Measurements from ENCODE around the gene UNKL. TPM values are rescaled to one million over a fixed set of nuclear protein-coding genes. Genes with fewer than 3 reads are reported as not detected.

Gene UNKL
- total RNA-seq, 1 experiment from 2014 or later, result 18.8 TPM

DNA sequence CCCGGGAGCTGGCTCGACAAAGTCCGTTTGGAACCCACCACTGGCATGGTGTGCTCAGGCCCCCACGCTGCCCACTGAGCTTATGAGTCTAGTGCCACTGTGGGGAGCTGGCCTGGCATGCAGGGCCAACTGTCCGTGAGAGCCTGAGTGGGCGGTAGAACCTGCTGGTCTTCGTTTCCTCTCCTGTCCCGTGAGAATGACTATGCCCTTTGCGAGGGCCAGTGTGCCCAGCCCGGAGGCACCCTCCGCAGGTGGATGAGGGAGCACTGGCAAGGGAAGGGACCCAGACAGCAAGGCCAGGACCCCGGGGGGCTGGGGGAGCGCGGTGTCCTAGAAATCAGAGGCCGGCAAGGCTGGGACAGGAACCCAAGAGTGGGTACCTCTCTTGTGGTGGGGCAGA is 77.9 kb downstream of the UNKL start:
- BruUV-seq (replicated peaks), result no TSS peak
- no peaks in the 10 kb centered on the region for H3K79me2 ChIP-seq (ENCODE audit: low read length)
- ChIA-PET CTCF (no interaction called here), POLR2A (ENCODE audit: unreplicated experiment) (no interaction called here)
- no peak overlapping the region for H3K4me2 ChIP-seq (ENCODE audit: low read length)
- H3K9ac ChIP-seq (ENCODE audit: low read length), result no peak overlapping the region
- no peaks in the 10 kb centered on the region for H4K20me1 ChIP-seq (ENCODE audit: low read length)
- H2AFZ ChIP-seq (ENCODE audit: low read length), result no peak overlapping the region
- no peak for DNase-seq
- TF ChIP-seq EZH2 (IDR thresholded peaks at IDR 0.05; ENCODE audit: low read length, unreplicated experiment) (no peak), EZH2phosphoT487 (IDR thresholded peaks at IDR 0.05; ENCODE audit: borderline replicate concordance, low read length) (no peak)
- TF ChIP-seq, protein P1, sequence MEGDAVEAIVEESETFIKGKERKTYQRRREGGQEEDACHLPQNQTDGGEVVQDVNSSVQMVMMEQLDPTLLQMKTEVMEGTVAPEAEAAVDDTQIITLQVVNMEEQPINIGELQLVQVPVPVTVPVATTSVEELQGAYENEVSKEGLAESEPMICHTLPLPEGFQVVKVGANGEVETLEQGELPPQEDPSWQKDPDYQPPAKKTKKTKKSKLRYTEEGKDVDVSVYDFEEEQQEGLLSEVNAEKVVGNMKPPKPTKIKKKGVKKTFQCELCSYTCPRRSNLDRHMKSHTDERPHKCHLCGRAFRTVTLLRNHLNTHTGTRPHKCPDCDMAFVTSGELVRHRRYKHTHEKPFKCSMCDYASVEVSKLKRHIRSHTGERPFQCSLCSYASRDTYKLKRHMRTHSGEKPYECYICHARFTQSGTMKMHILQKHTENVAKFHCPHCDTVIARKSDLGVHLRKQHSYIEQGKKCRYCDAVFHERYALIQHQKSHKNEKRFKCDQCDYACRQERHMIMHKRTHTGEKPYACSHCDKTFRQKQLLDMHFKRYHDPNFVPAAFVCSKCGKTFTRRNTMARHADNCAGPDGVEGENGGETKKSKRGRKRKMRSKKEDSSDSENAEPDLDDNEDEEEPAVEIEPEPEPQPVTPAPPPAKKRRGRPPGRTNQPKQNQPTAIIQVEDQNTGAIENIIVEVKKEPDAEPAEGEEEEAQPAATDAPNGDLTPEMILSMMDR (conservative IDR thresholded peaks at IDR 0.05; ENCODE audit: low read depth, low read length), result no peak
- no peaks in the 10 kb centered on the region for H3F3A ChIP-seq (ENCODE audit: low read length, unreplicated experiment)
- no peaks in the 10 kb centered on the region for H3K9me2 ChIP-seq (replicated peaks; ENCODE audit: low read length)
- peaks cover 9% of the 10 kb centered on the region; the same call in 1 of the 2 replicates for H3K4me1 ChIP-seq (ENCODE audit: insufficient read depth, low read length)
- H3K27me3 ChIP-seq (ENCODE audit: low read length), result no peaks in the 10 kb centered on the region
- no peaks in the 10 kb centered on the region for H3K9me3 ChIP-seq (ENCODE audit: low read length)
- ATAC-seq, result no peak
- H3K27ac ChIP-seq (ENCODE audit: low read length), result no peak overlapping the region
- intact Hi-C loops (cut with micrococcal nuclease), result no loop called here
- H3K4me3 ChIP-seq (ENCODE audit: low read length), result no peak overlapping the region
- H3K36me3 ChIP-seq (ENCODE audit: low read depth, low read length), result no peaks in the 10 kb centered on the region

DNA sequence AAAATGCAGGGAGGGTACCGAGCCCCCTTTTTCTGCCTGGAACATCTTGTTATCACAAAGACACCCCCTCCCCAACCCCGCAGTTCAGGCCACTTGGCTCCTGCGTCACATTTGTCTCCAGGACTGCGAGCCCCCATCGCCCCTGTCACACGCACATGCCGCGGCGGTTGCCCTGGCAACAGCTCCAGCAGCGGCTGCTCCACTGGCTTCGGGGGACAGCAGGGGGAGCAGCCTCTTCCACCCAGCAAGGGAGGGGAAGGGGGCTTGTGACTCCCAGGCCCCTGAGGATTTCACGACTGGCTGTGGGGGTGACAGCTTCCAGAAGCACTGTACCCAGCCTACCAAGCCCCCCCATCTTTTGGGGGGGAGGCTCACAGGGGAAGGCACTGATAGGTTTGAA is 78.5 kb downstream of the UNKL start:
- ChIA-PET POLR2A (ENCODE audit: unreplicated experiment) (no interaction called here), CTCF (no interaction called here)
- Histone ChIP-seq H3F3A (ENCODE audit: low read length, unreplicated experiment) (no peaks in the 10 kb centered on the region), H2AFZ (ENCODE audit: low read length) (no peak overlapping the region), H3K4me2 (ENCODE audit: low read length) (no peak overlapping the region), H3K9ac (ENCODE audit: low read length) (no peak overlapping the region), H3K79me2 (ENCODE audit: low read length) (no peaks in the 10 kb centered on the region), H3K9me3 (ENCODE audit: low read length) (no peaks in the 10 kb centered on the region), H3K27me3 (ENCODE audit: low read length) (no peaks in the 10 kb centered on the region), H3K4me1 (ENCODE audit: insufficient read depth, low read length) (peaks cover 12% of the 10 kb centered on the region; the same call in 1 of the 2 replicates), H3K9me2 (replicated peaks; ENCODE audit: low read length) (no peaks in the 10 kb centered on the region), H3K27ac (ENCODE audit: low read length) (no peak overlapping the region), H3K4me3 (ENCODE audit: low read length) (no peak overlapping the region), H3K36me3 (ENCODE audit: low read depth, low read length) (no peaks in the 10 kb centered on the region), H4K20me1 (ENCODE audit: low read length) (no peaks in the 10 kb centered on the region)
- no peak for ATAC-seq
- no TSS peak for BruUV-seq (replicated peaks)
- TF ChIP-seq, protein P1 (conservative IDR thresholded peaks at IDR 0.05; ENCODE audit: low read depth, low read length), result no peak
- no peak for TF ChIP-seq EZH2phosphoT487 (IDR thresholded peaks at IDR 0.05; ENCODE audit: borderline replicate concordance, low read length)
- intact Hi-C loops (cut with micrococcal nuclease), result no loop called here
- DNase-seq, result no peak

DNA sequence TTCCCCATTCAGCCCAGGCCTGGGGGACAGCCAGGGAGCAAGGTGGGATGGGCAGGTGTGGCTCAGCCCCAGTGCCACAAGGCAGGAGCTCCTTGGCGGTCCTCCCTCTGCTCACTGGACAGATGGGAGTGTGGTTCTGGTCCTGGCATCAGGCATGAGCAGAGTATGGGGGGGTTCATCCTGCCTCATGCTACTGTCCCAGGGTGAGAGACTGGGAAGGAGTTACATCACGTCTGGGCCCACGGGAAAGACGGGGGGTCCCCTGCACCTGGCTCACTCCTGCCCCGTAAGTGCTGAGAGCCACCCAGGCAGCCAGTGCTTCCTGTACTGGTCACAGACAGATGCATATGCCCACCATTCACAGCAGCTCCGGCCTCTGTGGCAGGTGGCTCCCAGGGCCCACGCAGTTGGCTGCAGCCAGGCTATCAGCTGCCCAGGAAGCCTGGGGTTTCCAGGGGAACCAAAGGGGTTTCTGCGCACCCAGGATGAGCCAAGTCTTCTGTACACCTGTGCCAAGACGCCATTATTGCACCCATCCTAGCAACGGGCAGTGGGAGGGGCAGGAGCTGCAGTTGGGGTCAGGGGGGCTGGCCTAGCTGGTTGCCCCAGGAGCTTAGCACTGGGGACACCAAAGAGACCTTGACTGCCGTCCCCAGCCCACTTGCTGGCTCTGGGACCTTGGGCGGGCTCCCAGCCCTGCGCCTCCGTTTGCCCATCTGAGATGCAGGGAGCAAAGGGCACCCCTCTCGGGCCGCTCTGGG is 79.1 kb downstream of the UNKL start:
- Histone ChIP-seq H3K9me2 (replicated peaks; ENCODE audit: low read length) (no peaks in the 10 kb centered on the region), H3K9ac (ENCODE audit: low read length) (no peak overlapping the region), H3K9me3 (ENCODE audit: low read length) (no peaks in the 10 kb centered on the region), H3K4me1 (ENCODE audit: insufficient read depth, low read length) (peaks cover 12% of the 10 kb centered on the region; the same call in 1 of the 2 replicates), H3K4me2 (ENCODE audit: low read length) (no peak overlapping the region), H3K27me3 (ENCODE audit: low read length) (no peaks in the 10 kb centered on the region), H4K20me1 (ENCODE audit: low read length) (no peaks in the 10 kb centered on the region), H3K4me3 (ENCODE audit: low read length) (no peak overlapping the region), H3K79me2 (ENCODE audit: low read length) (no peaks in the 10 kb centered on the region), H3F3A (ENCODE audit: low read length, unreplicated experiment) (no peaks in the 10 kb centered on the region), H3K27ac (ENCODE audit: low read length) (no peak overlapping the region), H3K36me3 (ENCODE audit: low read depth, low read length) (no peaks in the 10 kb centered on the region), H2AFZ (ENCODE audit: low read length) (no peak overlapping the region)
- intact Hi-C loops (cut with micrococcal nuclease), result no loop called here
- POLR2A ChIA-PET (ENCODE audit: unreplicated experiment), result no interaction called here
- DNase-seq (no peak), ATAC-seq (no peak)
- TF ChIP-seq EZH2 (IDR thresholded peaks at IDR 0.05; ENCODE audit: low read length, unreplicated experiment) (no peak), EZH2phosphoT487 (IDR thresholded peaks at IDR 0.05; ENCODE audit: borderline replicate concordance, low read length) (no peak)
- TF ChIP-seq, protein P1 (conservative IDR thresholded peaks at IDR 0.05; ENCODE audit: low read depth, low read length), result no peak
- no TSS peak for BruUV-seq (replicated peaks)
- CTCF ChIA-PET, result no interaction called here
